ENCODE data around the gene REXO1. TPM values are rescaled to one million over a fixed set of nuclear protein-coding genes. Genes with fewer than 3 reads are reported as not detected.

REXO1 gene
- total RNA-seq, 1 donor from 2014 or later, result 40.8 TPM

GRCh38 chr19:1868971-1869370 is 20.7 kb upstream of the REXO1 start:
- no peak for TF ChIP-seq CTCF (conservative IDR thresholded peaks at IDR 0.05)
- H3K27ac Mint-ChIP-seq (ENCODE audit: unreplicated experiment), result no peak overlapping the region

GRCh38 chr19:1867349-1867724 is 19.1 kb upstream of the REXO1 start:
- no peak for DNase-seq (ENCODE audit: low read depth, low spot score)
- Mint-ChIP-seq H3K4me1 (peaks cover 4% of the 10 kb centered on the region), H3K4me3 (peak overlapping the region; percentile 41), H3K9me3 (no peaks in the 10 kb centered on the region), H3K27ac (ENCODE audit: unreplicated experiment) (no peak overlapping the region), H3K27me3 (ENCODE audit: low read depth) (peaks cover 2% of the 10 kb centered on the region), H3K36me3 (ENCODE audit: low read depth) (no peaks in the 10 kb centered on the region)
- no peak for TF ChIP-seq CTCF (conservative IDR thresholded peaks at IDR 0.05)

More at GRCh38 chr19:1868971-1869370, 20.7 kb upstream of the REXO1 start:
- no peaks in the 10 kb centered on the region for H3K27me3 Mint-ChIP-seq (ENCODE audit: low read depth)
- DNase-seq (ENCODE audit: low read depth, low spot score), result no peak
- no peaks in the 10 kb centered on the region for H3K9me3 Mint-ChIP-seq
- H3K36me3 Mint-ChIP-seq (ENCODE audit: low read depth), result no peaks in the 10 kb centered on the region
- H3K4me3 Mint-ChIP-seq, result peak overlapping the region; percentile 62
- H3K4me1 Mint-ChIP-seq, result peaks cover 6% of the 10 kb centered on the region

- Mint-ChIP-seq H3K27me3 (ENCODE audit: low read depth) (peaks cover 7% of the 10 kb centered on the region), H3K4me1 (peaks cover 9% of the 10 kb centered on the region), H3K9me3 (no peaks in the 10 kb centered on the region), H3K36me3 (ENCODE audit: low read depth) (no peaks in the 10 kb centered on the region), H3K27ac (ENCODE audit: unreplicated experiment) (no peak overlapping the region), H3K4me3 (peak overlapping the region; percentile 68)
- no peak for DNase-seq (ENCODE audit: low read depth, low spot score)
- no peak for TF ChIP-seq CTCF (conservative IDR thresholded peaks at IDR 0.05)
Observed at GRCh38 chr19:1866693-1867348, 18.5 kb upstream of the REXO1 start.

GRCh38 chr19:1865172-1866010 is 17.1 kb upstream of the REXO1 start:
- Mint-ChIP-seq H3K9me3 (no peaks in the 10 kb centered on the region), H3K4me3 (peak overlapping the region; percentile 81), H3K27ac (ENCODE audit: unreplicated experiment) (no peak overlapping the region), H3K4me1 (peaks cover 17% of the 10 kb centered on the region), H3K36me3 (ENCODE audit: low read depth) (no peaks in the 10 kb centered on the region), H3K27me3 (ENCODE audit: low read depth) (peaks cover 21% of the 10 kb centered on the region)
- TF ChIP-seq CTCF (conservative IDR thresholded peaks at IDR 0.05), result no peak
- DNase-seq (ENCODE audit: low read depth, low spot score), result no peak

GRCh38 chr19:1864480-1865171 is 16.3 kb upstream of the REXO1 start:
- peak; percentile 83 for TF ChIP-seq CTCF (conservative IDR thresholded peaks at IDR 0.05)
- DNase-seq (ENCODE audit: low read depth, low spot score), result peak; percentile 81
- Mint-ChIP-seq H3K27me3 (ENCODE audit: low read depth) (peaks cover 21% of the 10 kb centered on the region), H3K36me3 (ENCODE audit: low read depth) (no peaks in the 10 kb centered on the region), H3K27ac (ENCODE audit: unreplicated experiment) (no peak overlapping the region), H3K4me1 (peaks cover 17% of the 10 kb centered on the region), H3K9me3 (no peaks in the 10 kb centered on the region), H3K4me3 (peak overlapping the region; percentile 81)

Measured in neural crest cell (in vitro differentiated cells).